Activated CD8-positive, alpha-beta memory T cell treated with anti-CD3 and anti-CD28 coated beads, Interleukin-2, amount 50 U/mL, for 48 hours (primary cell): ENCODE results near the gene SLC25A6.
"Not testable (repeated sequence)": the region's sequence is repeated elsewhere in the genome, so short reads cannot be mapped to it uniquely, and the experiment has no call there.

Experiments
- DNase-seq: peaks from one replicate; pipeline ENCODE4 v3.0.0-alpha.2; 2020

The SLC25A6 gene

GRCh38 chrX:1351981-1352714, 39.8 kb downstream of the SLC25A6 start:
- DNase-seq: no peak

GRCh38 chrX:1349606-1350005, 42.3 kb downstream of the SLC25A6 start:
- DNase-seq: not testable (repeated sequence)

- no peak for DNase-seq
Observed at GRCh38 chrX:1341545-1342184, 50.2 kb downstream of the SLC25A6 start.

GRCh38 chrX:1336948-1337779, 54.7 kb downstream of the SLC25A6 start:
- DNase-seq: no peak

GRCh38 chrX:1336331-1336943, 55.5 kb downstream of the SLC25A6 start, which contains the start of gene IL3RA:
Gene IL3RA (plus strand): TSS chrX:1336785. CDS start chrX:1341766, 4,981 bp downstream.
- DNase-seq: no peak
